Measurements from ENCODE around the gene CHMP6.

- TF ChIP-seq, protein P1, sequence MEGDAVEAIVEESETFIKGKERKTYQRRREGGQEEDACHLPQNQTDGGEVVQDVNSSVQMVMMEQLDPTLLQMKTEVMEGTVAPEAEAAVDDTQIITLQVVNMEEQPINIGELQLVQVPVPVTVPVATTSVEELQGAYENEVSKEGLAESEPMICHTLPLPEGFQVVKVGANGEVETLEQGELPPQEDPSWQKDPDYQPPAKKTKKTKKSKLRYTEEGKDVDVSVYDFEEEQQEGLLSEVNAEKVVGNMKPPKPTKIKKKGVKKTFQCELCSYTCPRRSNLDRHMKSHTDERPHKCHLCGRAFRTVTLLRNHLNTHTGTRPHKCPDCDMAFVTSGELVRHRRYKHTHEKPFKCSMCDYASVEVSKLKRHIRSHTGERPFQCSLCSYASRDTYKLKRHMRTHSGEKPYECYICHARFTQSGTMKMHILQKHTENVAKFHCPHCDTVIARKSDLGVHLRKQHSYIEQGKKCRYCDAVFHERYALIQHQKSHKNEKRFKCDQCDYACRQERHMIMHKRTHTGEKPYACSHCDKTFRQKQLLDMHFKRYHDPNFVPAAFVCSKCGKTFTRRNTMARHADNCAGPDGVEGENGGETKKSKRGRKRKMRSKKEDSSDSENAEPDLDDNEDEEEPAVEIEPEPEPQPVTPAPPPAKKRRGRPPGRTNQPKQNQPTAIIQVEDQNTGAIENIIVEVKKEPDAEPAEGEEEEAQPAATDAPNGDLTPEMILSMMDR (conservative IDR thresholded peaks at IDR 0.05), result no peak
- no peak for TF ChIP-seq ZFX (IDR thresholded peaks at IDR 0.05)
These were observed 57.8 kb downstream of the CHMP6 start for GRCh38 chr17:81049372-81049911.
